ENCODE results near the gene ZBTB25. TPM values are rescaled to one million over a fixed set of nuclear protein-coding genes. Genes with fewer than 3 reads are reported as not detected.

The ZBTB25 gene
- total and polyA plus RNA-seq, 7 donors: 0.69 to 24.6 (median 9.6) TPM

- WGBS, 2 donors: 90 to 91% methylated on average over 7 of the region's 7 CpGs
- intact Hi-C loops (cut with DNase I): no loop called here
- no peak overlapping the region for H3K27ac ChIP-seq
- no peak for DNase-seq
- H3K27me3 ChIP-seq: no peaks in the 10 kb centered on the region
- H3K4me3 ChIP-seq: no peak overlapping the region
- TF ChIP-seq POLR2AphosphoS5 (IDR thresholded peaks at IDR 0.05): no peak
- TF ChIP-seq CTCF (IDR thresholded peaks at IDR 0.05): no peak
- no peak for TF ChIP-seq POLR2A (IDR thresholded peaks at IDR 0.05)
- no peak for TF ChIP-seq EP300 (IDR thresholded peaks at IDR 0.05)
- peaks cover 18 to 78% (median 27%) of the 10 kb centered on the region in 4 donors for H3K36me3 ChIP-seq
- no peaks in the 10 kb centered on the region for H3K4me1 ChIP-seq
- H3K9me3 ChIP-seq: no peaks in the 10 kb centered on the region
Observed at GRCh38 chr14:64422756-64423155, 80.9 kb downstream of the ZBTB25 start.

GRCh38 chr14:64422005-64422404 lies 81.6 kb downstream of the ZBTB25 start:
- peaks cover 13 to 78% (median 24%) of the 10 kb centered on the region in 4 donors for H3K36me3 ChIP-seq
- 98% methylated on average over 1 of the region's 1 CpG for WGBS, 2 donors
- H3K4me1 ChIP-seq: no peaks in the 10 kb centered on the region
- no peak for TF ChIP-seq POLR2AphosphoS5 (IDR thresholded peaks at IDR 0.05)
- no peak for TF ChIP-seq CTCF (IDR thresholded peaks at IDR 0.05)
- TF ChIP-seq POLR2A (IDR thresholded peaks at IDR 0.05): no peak
- TF ChIP-seq EP300 (IDR thresholded peaks at IDR 0.05): no peak
- no peak overlapping the region for H3K4me3 ChIP-seq
- H3K27me3 ChIP-seq: no peaks in the 10 kb centered on the region
- intact Hi-C loops (cut with DNase I): no loop called here
- no peak for DNase-seq
- H3K27ac ChIP-seq: no peak overlapping the region
- no peaks in the 10 kb centered on the region for H3K9me3 ChIP-seq

GRCh38 chr14:64421166-64421565 lies 82.5 kb downstream of the ZBTB25 start:
- no peaks in the 10 kb centered on the region for H3K27me3 ChIP-seq
- no peak overlapping the region for H3K4me3 ChIP-seq
- 76 to 84% methylated on average over 8 of the region's 8 CpGs for WGBS, 2 donors
- intact Hi-C loops (cut with DNase I): no loop called here
- no peak overlapping the region for H3K27ac ChIP-seq
- H3K36me3 ChIP-seq: peaks cover 13 to 78% (median 26%) of the 10 kb centered on the region in 4 donors
- TF ChIP-seq CTCF (IDR thresholded peaks at IDR 0.05) (no peak), POLR2A (IDR thresholded peaks at IDR 0.05) (no peak)
- DNase-seq: no peak
- no peaks in the 10 kb centered on the region for H3K4me1 ChIP-seq
- H3K9me3 ChIP-seq: no peaks in the 10 kb centered on the region

- Histone ChIP-seq H3K36me3 (peaks cover 13 to 68% (median 24%) of the 10 kb centered on the region in 4 donors), H3K4me3 (no peak overlapping the region), H3K27me3 (no peaks in the 10 kb centered on the region), H3K27ac (no peak overlapping the region), H3K4me1 (no peaks in the 10 kb centered on the region), H3K9me3 (no peaks in the 10 kb centered on the region)
- DNase-seq: no peak
- WGBS, 2 donors: 87 to 91% methylated on average over 7 of the region's 7 CpGs
- intact Hi-C loops (cut with DNase I): no loop called here
- TF ChIP-seq POLR2AphosphoS5 (IDR thresholded peaks at IDR 0.05): no peak
- TF ChIP-seq CTCF (IDR thresholded peaks at IDR 0.05): no peak
- no peak for TF ChIP-seq EP300 (IDR thresholded peaks at IDR 0.05)
- TF ChIP-seq POLR2A (IDR thresholded peaks at IDR 0.05): no peak
Observed at GRCh38 chr14:64419003-64419402, 84.6 kb downstream of the ZBTB25 start.

- TF ChIP-seq POLR2AphosphoS5 (IDR thresholded peaks at IDR 0.05): no peak
- H3K36me3 ChIP-seq: peaks cover 13 to 75% (median 25%) of the 10 kb centered on the region in 4 donors
- intact Hi-C loops (cut with DNase I): no loop called here
- H3K27me3 ChIP-seq: no peaks in the 10 kb centered on the region
- H3K27ac ChIP-seq: no peak overlapping the region
- WGBS, 2 donors: 96 to 97% methylated on average over 7 of the region's 7 CpGs
- no peaks in the 10 kb centered on the region for H3K4me1 ChIP-seq
- DNase-seq: no peak
- no peaks in the 10 kb centered on the region for H3K9me3 ChIP-seq
- H3K4me3 ChIP-seq: no peak overlapping the region
Observed at GRCh38 chr14:64417771-64418125, 85.9 kb downstream of the ZBTB25 start.

Measured in sigmoid colon (tissue), 7 donors.